ENCODE data around the gene TTC34.
"Not testable (repeated sequence)": the region's sequence is repeated elsewhere in the genome, so short reads cannot be mapped to it uniquely, and the experiment has no call there.

TTC34 gene

DNA sequence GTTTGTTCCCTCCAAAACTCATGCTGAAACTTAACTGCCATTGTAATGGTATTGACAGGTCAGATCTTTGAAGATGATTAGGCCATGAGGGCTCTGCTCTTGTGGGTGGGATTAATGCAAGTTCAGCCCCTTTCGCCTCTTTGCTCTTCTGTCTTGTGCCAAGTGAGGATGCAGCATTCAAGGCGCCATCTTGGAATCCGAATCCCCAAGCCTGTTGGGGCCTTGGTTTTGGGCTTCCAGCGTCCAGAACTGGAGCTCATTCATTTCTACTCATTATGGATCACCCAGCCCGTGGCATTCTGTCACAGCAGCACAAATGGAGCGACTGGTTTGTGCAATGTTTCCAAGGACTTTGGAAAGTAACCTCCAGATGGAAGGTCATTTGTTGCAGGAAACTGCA, 5.6 kb downstream of the TTC34 start:
- DNase-seq, result no peak

DNA sequence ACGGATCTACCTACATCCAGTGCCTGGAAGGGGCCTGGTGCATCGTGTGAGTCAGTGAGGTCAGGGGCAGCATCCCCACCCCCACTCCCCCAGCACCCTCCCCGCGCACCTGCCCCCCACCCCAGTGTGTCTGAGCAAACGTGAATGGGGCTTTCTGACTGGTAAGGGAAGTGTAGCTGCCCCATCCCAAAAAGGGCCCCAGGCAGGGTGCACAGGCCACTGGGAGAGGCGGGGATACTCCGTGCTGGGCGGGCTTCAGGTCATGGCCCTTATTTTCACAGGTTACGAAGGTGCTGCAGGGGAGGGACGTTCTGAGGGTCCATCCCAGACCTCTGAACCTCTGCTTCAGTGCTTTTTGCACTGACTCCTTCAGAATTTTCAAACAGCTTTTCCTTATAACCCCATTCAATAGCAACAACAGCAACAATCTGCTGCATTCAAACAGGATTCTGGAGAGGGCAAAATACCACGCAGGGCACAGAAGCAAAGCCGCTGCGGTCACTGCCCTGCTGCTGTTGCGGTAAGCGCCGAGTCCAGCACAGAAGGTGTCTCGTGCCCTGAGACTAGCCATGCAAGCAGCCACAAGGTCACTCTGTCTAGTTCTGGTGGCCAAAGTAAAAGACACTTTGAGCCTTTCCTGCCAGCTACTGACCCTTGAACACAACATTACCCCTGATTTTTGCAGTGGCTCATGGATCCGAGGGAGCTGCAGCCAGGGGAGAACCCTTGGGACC, 10.3 kb downstream of the TTC34 start:
- DNase-seq, result no peak

DNA sequence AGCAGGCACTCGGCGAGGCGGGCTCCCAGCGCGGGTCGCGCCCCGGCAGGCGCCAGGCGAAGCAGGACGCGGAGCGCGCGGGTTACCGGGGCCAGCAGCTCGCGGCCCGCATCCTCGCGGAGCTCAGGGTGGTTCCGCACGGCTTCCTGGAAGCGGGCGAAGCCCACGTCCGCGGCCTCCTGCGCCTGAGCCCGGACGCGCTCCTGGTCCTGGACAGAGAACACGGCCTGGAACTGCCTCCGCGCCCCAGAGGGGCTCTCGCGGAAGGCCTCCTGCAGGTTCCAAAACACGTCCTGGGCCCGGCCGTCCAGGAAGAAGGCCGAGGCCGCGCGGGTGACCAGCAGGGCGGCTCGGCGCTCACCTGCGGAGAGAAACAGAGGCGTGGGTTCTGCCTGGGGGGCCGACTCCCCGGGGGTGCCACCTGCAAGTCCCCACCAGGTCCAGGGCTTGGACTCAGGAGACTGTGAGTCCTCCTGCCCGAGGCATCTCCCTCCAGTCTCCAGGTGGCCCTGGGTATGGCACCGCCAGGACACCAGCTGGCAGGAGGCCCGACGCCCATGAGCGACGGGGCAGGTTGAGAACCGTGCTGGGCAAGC, 11.4 kb downstream of the TTC34 start:
- DNase-seq, result no peak

DNA sequence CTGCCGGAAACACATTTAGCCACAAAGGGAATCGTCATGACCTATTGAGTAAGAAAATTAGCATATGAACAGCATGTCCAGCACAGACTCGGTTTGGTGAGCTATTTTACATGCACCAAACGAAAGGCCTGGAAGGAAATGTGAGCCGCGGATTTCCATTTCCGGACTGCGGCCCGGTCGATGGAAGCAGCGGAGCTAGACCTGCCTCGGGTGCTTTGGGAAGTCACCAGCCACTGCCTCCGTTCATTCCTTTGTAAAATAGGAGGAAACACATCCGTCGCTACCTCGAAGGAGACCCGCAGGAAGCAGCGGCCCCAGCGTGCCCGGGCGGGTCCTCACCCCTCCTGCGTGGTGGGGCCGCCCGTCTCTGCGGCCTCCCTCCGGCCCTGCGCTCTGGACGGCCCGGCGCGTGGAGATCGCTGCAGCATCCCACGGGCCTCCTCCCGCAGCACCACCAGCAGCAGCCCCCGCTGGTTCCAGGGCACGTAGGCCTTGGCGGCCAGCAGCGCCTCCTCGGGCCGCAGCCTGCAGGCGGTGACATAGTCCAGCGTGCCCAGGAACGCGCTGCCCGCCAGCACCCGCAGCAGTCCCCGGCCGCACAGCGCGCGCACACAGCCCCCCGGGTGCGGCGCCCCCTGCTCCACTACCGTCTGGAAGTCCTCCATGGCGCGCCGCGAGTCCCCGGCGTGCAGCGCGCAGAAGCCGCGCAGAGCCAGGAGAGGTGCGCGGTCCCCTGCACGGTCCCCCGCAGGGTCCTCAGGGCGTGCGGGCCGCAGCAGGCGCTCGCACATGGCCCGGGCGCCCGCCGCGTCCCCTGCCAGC, 12.1 kb downstream of the TTC34 start:
- DNase-seq, result no peak

DNA sequence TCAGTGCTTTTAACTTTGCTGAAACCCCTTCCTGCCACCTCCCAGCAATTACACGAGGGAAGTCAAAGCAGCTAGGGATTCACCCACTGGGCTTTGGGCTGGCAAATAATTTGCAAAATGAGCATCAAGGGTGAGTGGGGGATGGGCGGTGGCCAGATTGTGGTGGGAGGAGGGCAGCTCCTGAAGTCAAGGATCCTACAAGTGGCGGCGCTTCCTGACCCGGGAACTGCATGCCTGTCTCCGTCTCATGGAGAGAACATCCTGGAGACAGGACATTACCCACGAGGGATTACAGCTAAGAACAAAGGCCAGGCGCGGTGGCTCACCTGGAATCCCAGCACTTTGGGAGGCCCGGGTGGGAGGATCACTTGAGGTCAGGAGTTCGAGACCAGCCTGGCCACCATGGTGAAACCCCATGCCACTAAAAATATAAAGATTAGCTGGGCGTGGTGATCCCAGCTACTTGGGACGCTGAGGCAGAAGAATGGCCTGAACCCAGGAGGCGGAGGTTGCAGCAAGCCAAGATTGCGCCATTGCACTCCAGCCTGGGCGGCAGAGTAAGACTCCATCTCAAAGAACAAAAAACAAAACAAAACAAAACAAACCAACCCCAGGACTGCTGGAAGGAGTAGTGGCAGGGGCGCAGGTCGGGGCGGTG, 12.9 kb downstream of the TTC34 start:
- DNase-seq, result no peak

DNA sequence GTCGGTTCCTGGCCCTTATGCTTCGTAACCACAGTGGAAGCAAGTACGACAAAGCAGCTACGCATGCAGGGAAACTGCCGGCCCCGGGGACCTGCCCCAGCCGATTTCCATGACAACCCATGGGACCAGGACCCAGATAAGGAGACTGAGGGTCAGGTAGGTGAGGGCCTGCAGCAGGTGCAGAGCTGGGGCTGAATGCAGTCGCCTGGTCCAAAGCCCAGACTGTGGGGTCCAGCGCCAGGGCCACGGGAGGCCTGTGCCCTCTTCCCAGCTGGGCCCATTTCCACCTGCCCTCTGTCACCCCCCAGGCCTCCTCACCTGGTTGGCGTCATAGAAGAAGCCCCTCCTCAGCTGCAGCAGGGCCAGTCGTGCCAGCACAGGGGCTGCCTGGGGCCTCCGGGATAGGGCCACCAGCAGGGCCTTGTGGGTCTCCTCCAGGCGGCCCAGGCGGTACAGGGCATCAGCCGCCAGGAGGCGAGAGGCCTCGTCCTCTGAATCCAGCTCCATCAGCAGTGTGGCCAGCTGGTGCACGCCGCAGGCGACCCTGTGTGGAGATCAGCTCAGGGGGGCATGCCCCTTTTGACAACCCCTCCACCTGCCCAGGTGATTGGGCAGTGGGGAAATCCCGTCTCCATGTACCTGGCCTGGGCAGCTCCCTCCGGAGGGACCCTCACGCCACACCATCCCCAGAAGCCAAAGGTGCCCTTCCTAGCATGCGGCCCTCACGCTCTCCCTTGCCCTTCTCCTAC, 14.2 kb downstream of the TTC34 start:
- DNase-seq, result no peak

GRCh38 chr1:2786329-2787162, 14.9 kb downstream of the TTC34 start:
- DNase-seq, result no peak

- no peak for DNase-seq
These were observed 15.7 kb downstream of the TTC34 start for GRCh38 chr1:2785631-2786328.

DNA sequence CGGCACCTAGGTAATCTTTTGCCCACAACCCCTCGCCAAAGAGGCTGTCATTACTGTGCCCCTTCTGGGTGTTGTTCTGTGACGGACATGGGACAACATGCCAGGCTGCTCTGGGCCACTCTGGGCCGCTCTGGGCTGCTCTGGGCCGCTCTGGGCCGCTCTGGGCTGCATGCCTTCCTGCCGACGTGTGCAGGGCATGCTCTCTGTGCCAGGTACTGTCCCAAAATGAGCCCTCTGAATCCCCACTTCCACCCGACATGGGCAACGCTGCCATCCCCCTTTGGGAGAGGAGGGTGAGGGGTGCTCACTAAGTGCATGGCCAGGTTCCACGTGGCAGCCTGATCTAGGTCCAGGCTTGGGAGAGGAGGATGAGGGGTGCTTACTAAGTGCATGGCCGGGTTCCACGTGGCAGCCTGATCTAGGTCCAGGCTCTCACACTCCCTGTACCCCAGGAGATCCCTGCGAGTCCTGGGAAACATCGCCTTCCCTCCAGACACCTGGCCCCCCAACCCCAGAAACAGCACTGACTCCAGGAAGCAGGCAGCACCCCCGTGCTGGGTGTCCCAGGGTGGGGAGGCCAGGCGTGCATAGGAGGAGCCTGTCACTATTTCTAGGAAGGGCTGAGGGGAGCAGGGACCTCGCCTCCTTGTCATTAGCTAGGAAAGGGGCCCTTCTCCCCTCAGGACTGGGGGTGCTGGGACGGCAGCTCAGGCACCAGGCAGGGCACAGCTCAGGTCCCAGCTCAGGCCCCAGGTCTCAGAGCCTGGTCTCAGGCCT, 16.5 kb downstream of the TTC34 start:
- no peak for DNase-seq

DNA sequence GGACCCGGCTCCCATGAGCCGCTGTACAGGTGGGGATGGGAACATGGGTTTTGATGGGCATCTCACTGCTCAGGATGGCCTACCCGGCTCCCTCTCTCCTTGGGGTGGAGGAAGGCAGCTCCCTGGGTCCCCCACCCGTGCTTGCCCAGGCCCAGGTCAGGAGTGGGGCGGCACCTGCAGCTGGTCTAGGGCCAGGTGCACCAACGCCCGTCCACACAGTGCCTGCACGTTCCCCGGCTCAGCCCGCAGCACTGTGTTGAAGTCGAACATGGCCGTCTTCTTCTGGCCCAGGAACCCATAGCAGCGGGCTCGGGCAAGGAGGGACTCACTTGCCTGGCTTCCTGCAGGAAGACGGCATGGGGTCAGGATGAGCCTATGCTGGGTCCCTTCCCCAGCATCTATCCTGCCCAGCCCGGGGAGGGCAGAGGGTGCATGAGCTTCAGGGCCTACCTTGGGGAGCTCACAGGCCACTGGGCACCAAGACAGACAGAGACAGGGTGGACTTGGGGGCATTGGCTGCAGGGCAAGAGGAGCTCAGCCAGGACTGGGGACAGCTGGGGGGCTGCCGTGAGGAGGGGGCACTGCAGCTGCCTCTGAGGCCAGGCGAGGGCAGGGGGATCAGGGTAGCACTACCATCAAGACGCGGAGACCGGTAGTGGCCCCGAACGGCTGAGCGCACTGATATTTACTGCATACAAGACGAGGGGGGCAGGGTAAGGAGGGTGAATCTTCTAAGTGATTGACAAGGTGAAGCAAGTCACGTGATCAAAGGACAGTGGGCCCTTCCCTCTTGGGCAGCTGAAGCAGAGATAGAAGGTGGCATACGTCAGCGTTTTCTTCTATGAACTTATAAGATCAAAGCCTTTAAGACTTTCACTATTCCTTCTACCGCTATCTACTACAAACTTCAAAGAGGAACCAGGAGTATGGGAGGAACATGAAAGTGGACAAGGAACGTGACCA, 17.8 kb downstream of the TTC34 start:
- DNase-seq, result no peak

GRCh38 chr1:2783069-2783434, 18.4 kb downstream of the TTC34 start:
- DNase-seq, result no peak

- no peak for DNase-seq
These were observed 19.9 kb downstream of the TTC34 start for GRCh38 chr1:2781627-2782026.

GRCh38 chr1:2778220-2778592, 23.3 kb downstream of the TTC34 start:
- no peak for DNase-seq

GRCh38 chr1:2777424-2778219, 23.9 kb downstream of the TTC34 start:
- no peak for DNase-seq

- DNase-seq, result not testable (repeated sequence)
These were observed 26.2 kb downstream of the TTC34 start for GRCh38 chr1:2775333-2775732.

DNA sequence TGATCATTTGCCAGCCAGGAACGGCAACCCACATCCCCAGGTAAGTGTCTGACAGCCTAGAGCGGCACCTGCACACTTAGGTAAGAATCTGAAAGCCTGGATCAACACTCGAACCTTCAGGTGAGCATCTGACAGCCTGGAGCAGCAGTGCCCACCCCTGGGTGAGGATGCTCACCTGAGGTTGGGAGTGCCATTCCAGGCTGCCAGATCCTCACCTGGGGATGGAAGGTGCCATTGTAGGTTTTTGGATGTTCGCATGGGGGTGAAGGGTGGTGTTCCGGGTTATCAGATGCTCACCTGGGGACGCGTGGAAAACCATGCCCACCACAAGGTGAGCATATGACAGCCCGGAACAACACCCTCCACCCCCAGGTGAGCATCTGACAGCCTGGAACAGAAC, 33.4 kb downstream of the TTC34 start:
- not testable (repeated sequence) for DNase-seq

DNA sequence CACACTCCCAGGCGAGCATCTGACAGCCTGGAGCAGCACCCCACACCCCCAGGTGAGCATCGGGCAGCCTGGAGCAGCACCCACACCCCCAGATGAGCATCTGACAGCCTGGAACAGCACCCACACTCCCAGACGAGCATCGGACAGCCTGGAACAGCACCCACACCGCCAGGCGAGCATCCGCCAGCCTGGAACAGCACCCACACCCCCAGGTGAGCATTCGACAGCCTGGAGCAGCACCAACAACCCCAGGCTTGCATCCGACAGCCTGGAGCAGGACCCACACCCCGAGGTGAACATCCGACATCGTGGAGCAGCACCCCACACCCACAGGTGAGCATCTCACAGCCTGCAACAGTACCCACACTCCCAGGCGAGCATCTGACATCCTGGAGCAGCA, 42.1 kb downstream of the TTC34 start:
- not testable (repeated sequence) for DNase-seq

DNA sequence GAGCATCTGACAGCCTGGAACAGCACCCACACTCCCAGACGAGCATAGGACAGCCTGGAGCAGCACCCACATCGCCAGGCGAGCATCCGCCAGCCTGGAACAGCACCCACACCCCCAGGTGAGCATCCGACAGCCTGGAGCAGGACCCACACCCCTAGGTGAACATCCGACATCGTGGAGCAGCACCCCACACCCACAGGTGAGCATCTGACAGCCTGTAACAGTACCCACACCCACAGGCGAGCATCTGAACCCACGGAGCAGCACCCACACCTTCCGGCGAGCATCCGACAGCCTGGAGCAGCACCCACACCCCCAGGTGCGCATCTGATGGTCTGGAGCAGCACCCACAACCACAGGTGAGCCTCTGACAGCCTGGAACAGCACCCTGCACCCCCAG, 44.0 kb downstream of the TTC34 start:
- DNase-seq, result not testable (repeated sequence)

Measured in NCI-H510A treated with DMSO at 0.1 percent for 48 hours (cell line).